ENCODE results near the gene APOE. TPM values are rescaled to one million over a fixed set of nuclear protein-coding genes. Genes with fewer than 3 reads are reported as not detected.

The APOE gene
- total RNA-seq, 1 donor from 2014 or later, result 313 TPM

DNA sequence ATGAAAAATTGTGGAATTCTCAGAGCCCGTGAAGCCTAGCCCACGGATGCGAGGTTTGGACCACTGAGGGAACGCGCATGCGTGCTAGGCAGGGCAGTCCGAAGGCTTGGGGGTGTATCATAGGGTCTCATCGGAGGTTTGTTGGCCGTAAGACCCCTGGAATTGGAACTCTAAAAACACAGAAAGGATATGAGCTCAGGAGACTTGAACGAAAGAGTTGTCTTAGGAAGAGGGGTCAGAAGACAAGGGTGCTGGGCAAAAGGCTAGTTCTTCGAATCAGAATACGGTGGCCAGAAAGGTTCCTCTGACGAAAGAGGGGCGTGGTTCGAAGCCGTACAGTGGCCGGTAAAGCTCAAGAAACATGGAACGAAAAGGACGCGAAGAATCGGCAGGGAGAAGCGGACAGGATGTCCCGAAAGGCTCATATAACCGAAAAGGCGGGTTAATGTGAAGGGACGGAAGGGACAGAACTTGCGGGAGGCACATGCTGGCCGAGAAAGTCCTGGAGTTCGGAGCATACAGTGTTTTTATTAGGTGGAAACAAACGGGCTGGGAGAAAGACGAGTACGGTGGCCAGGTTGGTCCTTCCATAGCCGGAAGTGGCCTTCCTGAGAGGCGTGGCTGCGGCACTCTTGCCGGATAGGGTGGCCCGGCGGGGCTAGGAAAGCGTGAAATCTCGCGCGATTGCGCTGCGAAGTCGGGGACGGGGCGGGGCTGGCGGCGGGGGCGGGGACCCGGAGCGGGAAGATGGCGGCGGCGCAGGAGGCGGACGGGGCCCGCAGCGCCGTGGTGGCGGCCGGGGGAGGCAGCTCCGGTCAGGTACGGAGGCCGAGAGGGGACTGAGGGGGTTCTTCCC lies 49.3 kb downstream of the APOE start, which contains the start of gene CLPTM1:
Gene CLPTM1 (plus strand): TSS at position 732 of the 856 bp plus-strand sequence. CDS start 16 bp downstream, at position 748.
- peak; percentile 96 for DNase-seq

DNA sequence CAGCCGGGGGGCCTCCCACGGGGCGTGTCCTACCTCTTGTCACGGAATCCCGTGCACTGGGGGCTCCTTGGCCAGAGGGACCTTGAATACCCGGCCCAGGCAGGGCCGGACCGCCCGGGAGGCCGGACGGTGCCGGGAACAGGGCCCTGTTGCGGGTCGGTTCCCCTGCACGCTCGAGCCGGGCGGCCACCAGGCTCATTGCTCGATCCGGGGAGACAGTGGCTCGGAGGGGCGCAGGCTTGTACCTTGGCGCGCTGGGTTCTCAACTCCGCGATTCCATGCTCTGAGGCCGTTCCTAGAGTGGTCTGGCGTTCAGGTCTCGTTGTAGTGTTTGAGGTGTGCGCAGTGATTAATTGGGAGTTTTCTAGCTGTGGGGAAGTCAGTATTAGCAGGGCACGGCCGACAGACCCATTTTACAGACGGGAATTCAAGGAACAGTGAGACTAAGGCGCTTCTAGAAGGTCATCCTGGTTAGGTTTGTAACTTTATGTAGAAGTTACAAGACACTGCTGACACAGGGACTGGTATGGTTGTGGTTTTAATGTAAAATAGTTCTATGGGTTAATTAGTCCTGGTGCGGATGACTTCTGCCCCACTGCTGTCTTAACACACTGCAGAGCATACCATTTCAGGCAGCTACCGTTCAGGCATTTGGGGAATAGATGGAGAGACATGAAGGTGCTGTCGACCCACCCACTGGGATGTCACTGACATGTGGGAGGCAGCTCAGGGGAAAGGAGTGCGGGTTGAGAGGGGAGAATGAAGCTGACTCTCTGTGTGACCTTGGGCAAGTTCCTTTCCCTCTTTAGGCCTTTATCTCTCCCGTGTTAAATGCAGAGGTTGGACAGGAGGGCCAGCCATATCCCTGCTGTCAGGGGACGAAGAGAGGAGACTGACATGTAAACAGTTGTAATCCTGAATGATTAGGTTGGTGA lies 50.2 kb downstream of the APOE start:
- no peak for DNase-seq

DNA sequence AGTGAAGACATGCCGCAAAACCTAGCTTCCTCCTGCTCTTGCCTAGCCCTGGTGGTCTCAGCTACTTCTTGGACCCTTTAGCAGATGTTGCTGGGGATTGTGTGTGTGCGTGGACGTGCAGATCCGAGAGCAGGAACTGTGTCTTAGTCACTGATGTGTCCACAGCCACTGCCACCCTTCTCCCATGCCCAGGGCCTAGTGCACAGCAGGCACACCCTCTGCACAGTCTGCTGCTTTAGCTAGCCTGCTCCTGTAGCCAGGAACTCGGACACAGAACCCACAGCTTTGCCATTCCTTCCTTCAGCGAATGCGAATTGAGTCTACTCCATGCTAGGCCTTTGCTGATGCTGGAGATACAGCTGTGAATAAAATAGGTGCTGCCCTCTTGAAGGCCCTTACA lies 51.9 kb downstream of the APOE start:
- DNase-seq, result no peak

DNA sequence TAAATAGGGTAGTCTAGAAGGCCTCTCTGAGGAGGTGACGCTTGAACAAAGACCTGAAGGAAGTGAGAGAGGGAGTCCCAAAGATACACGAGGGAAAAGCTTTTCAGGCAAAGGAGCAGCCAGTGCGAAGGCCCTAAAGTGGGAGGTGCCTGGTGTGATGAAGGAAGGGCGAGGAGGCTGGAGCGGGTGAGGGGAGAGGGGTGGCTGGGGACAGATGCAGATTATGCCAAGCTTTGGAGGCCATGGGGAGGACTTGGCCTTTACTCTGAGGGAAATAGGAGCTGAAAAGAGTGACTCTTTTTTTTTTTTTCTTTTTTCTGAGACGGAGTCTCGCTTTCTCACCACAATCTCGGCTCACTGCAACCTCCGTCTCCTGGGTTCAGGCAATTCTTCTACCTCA lies 52.5 kb downstream of the APOE start:
- DNase-seq, result no peak

Other genes starting within 250 kb of the APOE start
- 3.4 TPM for gene CEACAM19, start 234.3 kb upstream of the APOE start, total RNA-seq
- gene CEACAM16, start 206.6 kb upstream of the APOE start, total RNA-seq, result not detected
- gene BCL3, start 157.1 kb upstream of the APOE start, total RNA-seq, result 4.6 TPM
- gene CBLC, start 127.9 kb upstream of the APOE start, total RNA-seq, result 12.5 TPM
- 50.4 TPM for gene BCAM, start 96.7 kb upstream of the APOE start, total RNA-seq
- 34.0 TPM for gene NECTIN2, start 59.5 kb upstream of the APOE start, total RNA-seq
- gene TOMM40, start 14.5 kb upstream of the APOE start, total RNA-seq, result 16.1 TPM
- 44.6 TPM for gene APOC1, start 8.8 kb downstream of the APOE start, total RNA-seq
- gene APOC4, start 36.4 kb downstream of the APOE start, total RNA-seq, result not detected
- 0.69 TPM for gene APOC2, start 40.3 kb downstream of the APOE start, total RNA-seq
- 36.7 TPM for gene CLPTM1, start 49.6 kb downstream of the APOE start, total RNA-seq
- gene RELB, start 95.7 kb downstream of the APOE start, total RNA-seq, result 7.1 TPM
- gene CLASRP, start 133.2 kb downstream of the APOE start, total RNA-seq, result 20.3 TPM
- 0.39 TPM for gene ZNF296, start 170.7 kb downstream of the APOE start, total RNA-seq
- gene GEMIN7, start 173.5 kb downstream of the APOE start, total RNA-seq, result 10.0 TPM
- 15.7 TPM for gene PPP1R37, start 187.4 kb downstream of the APOE start, total RNA-seq